CD4-positive, alpha-beta T cell treated with Interferon gamma for 1 hour (primary cell): ENCODE results near the gene TTN.

ENCODE experiments used
- DNase-seq: peaks from one replicate; pipeline ENCODE4 v3.0.0-alpha.2; 2020

The TTN gene

DNA sequence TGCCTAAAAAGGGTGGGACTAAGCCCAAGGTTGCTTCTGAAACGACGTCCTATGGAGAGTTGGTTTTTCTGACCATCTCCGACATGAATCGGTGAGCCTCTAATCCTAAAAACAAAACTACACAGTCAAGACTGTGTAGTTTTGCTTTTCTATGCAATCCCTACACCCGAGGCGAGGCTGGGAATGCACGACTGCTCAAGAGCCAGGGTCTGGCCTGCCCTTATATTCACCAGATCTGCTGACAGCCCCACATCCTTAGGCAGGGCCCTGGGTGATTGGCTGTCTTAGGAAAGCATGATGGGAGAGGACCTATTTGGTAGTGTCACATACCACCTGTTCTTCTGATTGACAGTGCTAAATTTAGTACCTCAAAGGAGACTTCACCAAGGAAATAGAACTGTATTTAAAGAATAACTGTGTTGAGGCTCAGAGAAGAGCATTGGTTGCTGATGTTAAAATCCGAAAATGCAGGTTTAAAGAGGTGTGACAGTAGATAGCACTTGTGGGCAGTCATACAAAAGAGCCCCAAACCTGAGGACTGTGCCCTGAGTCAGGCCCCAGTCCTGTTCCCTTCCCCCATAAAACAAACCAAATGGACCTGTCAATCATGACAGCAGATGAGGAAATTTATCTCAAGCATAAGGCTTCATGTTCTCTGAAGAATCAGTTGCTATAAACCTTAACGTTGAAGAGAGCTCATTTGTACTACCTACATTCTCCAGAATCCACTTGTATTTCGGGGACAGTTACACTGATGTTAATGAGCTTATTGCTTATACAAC lies at the start of gene TTN:
Gene TTN (minus strand): TSS at position 197 of the 782 bp plus-strand sequence. CDS start 2,781 bp downstream, outside the sequence.
- DNase-seq, result no peak

GRCh38 chr2:178855151-178855550 lies 47.9 kb upstream of the TTN start:
- DNase-seq, result no peak

- DNase-seq, result no peak
Observed at GRCh38 chr2:178848335-178848734, 41.1 kb upstream of the TTN start.

DNA sequence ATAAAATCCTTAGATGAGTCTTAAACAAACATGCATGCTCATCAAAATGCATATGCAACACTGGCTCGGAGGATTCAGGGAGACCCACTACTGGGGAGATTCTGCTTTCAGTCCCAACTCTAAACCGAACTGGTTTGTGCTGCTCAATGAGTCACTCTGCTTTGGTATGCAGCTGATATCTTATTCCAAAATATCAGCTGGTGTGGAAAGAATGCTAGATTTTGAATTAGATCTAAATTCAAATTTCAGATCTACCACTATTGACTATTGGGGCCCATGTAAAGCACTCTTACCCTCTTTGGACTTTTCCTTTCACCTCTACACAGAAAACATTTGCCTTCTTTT lies 39.2 kb upstream of the TTN start:
- no peak for DNase-seq

- no peak for DNase-seq
Observed at GRCh38 chr2:178845566-178846457, 38.6 kb upstream of the TTN start.

DNA sequence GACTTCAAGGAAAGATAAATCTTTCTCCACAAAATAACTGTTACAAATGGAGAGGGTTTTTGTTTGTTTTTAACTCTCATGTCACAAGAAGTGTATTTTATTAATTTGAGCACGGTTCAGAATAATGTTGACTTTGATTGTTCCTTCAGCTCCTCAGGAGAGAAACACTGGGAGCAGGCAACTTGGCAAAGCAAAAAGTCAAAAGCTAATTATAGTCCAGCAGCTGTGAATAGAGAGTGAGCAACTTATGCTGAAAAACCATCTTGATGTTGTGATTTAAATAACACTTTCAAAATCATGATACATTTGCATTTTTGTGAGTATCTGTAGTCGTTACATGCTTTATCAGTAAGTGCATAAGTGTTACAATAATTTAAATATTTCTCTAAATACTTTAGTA lies 37.5 kb upstream of the TTN start:
- DNase-seq, result no peak

- no peak for DNase-seq
Observed at GRCh38 chr2:178844269-178844668, 37.0 kb upstream of the TTN start.

DNA sequence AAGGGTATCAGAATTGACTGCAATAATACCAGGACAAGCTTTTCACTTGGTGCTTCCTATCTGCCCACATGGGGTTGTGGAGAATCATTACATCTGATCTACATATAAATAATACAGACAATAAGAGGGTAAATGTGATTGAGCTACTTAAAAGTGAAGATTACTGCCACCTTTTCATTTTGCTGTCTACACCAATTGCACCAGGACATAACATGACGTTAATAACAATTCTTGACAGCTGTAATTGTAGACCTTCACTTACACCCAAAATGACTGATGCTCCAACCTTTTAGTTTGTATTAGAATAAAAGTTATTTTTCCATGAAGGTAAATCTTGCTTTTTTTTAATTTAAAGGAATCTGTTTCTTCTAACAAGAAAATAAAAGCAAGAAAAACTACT lies 36.5 kb upstream of the TTN start:
- no peak for DNase-seq

GRCh38 chr2:178836807-178837206 lies 29.6 kb upstream of the TTN start:
- no peak for DNase-seq

DNA sequence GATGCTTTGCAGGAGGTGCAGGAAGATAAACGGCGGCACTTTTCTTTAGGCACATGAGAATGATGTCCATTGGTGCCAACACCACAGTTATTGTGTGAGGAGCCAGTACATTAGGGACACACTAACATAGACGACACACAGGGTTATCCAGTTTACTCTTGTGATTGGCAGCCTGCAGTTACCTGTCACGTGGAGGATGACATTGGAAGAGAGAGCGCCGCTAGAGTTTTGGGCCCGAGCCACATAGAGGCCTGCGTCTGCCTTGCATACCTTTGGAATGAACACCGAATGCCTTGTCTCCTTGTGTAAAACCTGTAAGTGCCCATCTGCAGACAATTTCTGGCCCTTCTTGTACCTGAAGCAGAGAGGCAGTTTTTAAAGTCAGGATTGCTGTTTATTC lies 26.9 kb upstream of the TTN start:
- no peak for DNase-seq

GRCh38 chr2:178833382-178833781 lies 26.2 kb upstream of the TTN start:
- no peak for DNase-seq

DNA sequence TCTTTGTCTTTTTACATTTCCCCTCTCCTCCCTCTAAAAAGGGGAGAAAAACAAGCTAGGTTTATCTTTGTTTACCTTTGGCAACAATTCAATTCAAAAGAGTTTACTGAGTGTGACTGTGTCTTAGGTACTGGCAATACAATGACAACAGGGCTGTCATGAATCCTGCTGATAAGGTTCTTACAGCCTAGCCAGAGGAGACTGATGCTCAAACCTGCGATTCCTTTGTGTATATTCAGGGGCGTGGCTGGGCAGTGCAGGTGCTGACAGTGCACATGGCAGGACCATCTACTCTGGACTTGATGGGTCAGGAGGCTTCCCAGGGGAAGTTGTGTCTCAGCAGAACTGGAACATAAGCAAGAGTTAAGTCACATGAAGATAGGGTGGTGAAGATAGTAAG lies 23.2 kb upstream of the TTN start:
- no peak for DNase-seq

DNA sequence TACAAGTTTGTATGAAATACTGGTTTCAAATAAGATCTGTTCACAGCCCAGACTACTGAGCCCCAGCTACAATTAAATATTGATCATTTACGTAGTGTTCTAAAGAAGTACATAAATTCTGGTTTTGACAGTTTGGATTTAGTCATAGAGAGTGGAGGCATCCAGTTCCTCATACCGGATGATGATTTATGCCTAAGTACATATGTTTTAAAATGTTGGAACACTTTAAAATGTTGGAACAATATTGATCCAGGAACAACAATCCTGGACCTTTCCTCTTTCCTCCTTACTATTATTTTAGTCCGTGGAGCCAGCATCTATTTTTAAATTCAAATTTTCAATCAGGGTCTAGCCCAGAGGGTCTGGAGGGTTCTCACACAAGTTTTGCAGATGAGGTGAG lies 22.8 kb upstream of the TTN start:
- no peak for DNase-seq

GRCh38 chr2:178829299-178829960 lies 22.2 kb upstream of the TTN start:
- no peak for DNase-seq

GRCh38 chr2:178828486-178828881 lies 21.3 kb upstream of the TTN start:
- DNase-seq, result no peak

DNA sequence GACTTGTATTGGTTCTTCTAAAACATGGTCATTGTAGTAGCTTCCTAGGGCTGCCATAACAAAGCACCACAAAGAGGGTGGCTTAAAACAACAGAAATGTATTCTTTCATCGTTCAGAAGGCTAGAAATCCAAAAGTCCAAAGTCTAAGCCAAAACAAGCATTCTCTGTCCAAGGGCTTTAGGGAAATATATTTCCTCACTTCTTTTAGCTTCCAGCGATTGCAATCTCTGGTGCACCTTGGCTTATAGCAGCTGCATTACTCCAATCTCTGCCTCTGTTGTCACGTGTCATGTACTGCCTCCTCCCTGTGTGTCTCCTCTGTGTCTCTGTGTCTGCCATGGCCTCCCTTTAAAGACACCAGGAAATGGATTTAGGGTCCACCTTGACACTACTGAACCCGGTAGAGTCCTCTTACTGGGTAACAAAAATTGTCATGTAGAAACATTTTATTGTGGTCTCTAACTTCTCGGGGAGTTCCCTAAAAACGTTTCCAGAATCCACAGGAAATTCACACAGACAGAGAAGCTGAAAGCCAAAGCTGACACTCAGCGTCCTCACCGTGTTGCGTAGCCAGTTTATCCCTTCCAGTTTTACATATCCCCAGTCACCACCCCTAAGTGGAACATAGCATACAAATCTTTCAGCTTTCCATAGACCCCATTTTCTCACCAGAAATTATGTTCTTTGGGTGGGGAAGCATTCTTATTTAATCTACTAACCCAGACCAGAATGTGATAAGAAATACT lies 20.7 kb upstream of the TTN start:
- DNase-seq, result no peak

DNA sequence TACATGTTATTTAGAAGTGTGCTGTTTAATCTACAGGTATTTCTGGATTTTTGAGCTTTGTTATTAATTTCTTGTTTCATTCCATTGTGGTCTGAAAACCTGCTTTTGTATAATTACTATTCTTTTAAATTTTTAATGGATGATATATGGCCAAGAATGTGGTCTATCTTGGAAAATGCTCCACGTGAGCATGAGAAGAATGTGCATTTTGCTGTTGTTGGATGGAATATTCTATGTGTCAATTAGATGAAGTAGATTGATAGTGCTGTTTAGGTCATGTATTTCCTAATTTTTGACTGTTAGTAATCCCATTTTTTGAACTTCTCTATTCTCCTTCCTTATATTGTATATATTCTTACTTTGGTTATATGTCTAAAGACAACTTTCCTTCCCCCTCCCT lies 19.9 kb upstream of the TTN start:
- DNase-seq, result no peak

- DNase-seq, result no peak
Observed at GRCh38 chr2:178825183-178825582, 18.0 kb upstream of the TTN start.

DNA sequence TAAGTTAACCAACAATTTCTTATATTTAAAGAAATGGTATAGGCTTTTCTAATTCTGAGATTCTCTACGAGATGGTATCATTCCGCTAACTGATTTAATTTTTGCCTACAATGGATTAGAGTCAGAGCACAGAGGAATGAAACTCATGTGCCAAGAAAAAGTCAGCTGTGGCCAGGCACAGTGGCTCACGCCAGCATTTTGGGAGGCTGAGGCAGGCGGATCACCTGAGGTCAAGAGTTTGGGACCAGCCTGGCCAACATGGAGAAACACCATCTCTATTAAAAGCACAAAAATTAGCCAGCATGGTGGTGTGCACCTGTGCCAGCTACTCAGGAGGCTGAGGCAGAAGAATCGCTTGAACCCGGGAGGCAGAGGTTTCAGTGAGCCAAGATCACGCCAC lies 17.0 kb upstream of the TTN start:
- DNase-seq, result no peak

DNA sequence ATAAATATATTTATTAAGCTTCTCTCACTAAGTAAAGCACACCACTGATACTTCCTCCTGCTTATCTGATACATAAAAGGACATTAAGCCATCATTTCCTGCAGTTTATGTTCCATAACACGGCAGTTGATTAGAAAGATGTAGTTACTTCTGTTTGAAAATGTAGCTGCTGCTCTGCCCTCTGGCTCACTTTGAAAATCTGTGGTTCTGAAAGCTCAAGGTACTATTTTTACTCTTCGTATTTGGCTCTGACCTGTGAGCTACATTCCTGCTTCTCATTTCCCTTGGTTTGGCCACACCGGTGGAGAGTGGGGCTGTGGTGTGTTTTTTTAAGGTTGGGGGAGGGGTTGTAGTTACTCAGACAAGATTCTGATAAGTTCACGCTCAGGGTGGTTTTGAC lies 12.8 kb upstream of the TTN start:
- DNase-seq, result no peak

GRCh38 chr2:178819147-178819875 lies 12.1 kb upstream of the TTN start:
- no peak for DNase-seq

DNA sequence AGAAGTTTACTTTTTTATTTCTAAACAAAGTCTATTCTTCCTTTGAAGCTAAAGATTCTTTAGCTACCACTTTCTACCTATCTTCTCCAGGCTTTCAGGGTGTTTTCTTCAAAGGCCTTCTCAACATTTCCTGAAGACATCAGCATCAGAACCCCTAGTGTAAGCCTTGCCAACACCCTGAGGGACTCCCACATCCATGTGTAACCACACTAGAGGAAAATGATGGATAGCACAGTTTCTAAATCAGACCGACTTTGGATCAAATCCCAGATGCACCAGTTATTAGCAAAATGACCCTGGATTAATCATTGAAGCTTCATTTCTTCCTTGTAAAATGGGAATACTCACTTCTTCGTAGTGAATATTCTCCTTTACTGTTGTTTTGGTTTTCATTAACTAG lies 4.7 kb upstream of the TTN start:
- DNase-seq, result no peak
